Measurements from ENCODE around the gene LRIG2. TPM values are rescaled to one million over a fixed set of nuclear protein-coding genes. Genes with fewer than 3 reads are reported as not detected.

Gene LRIG2
- total and polyA plus RNA-seq, 9 of the 15 experiments (the other 6 are each of a cell fraction or from before 2014, with no cell fraction given) = 1.8 to 28.1 (median 11.5) TPM

DNA sequence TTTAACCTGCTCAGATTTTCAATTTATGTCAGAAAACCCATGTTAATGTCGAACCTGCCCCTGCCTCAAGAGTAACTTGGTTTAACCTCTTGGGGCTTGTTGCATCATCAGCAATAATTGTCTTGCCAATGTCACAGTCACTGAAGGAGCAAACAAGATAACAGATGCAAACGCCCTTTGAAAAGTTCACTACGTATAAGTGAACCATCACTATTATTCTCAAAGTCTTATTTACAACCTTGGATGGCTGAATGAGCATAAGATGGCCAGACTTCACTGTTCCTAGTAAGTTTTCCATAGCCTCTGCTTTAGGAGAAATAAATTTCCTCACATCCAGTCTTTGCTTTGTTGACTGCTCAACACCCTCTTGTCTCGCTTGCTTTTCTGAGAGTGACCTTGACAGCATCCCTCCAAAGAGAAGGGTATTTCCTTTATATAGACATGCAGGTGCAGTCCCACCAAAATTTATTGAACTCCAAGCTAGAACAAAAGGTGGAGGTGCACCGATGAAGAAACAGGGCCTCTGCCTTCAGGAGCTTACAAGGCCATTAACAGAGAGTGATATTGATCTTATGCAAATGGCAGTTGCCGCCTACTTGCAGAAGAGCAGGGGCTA, 749 bp upstream of the LRIG2 start (continued):
- TF ChIP-seq SNRNP70 (optimal IDR thresholded peaks at IDR 0.05; ENCODE audit: low read depth, low read length) (no peak), UBTF (IDR thresholded peaks at IDR 0.05; ENCODE audit: borderline replicate concordance in 1 of 2, low read depth in 2 of 2, low read length in 2 of 2) (0 out of 4 replicates have a peak, but pooled peaks of 1 of the 2 experiments have one; percentile 13), RBBP5 (IDR thresholded peaks at IDR 0.05; ENCODE audit: borderline replicate concordance, insufficient read depth, low read length, poor library complexity, severe bottlenecking) (peak; percentile 41), FOXA3 (CRISPR knock-in tag; conservative IDR thresholded peaks at IDR 0.05 in 1 of 2, IDR thresholded peaks at IDR 0.05 in 1 of 2) (peak; percentile 45 to 67; a peak in 3 of 4 replicates), ZNF354B (CRISPR knock-in tag; IDR thresholded peaks at IDR 0.05) (peak; percentile 26; the same call in 1 of the 2 replicates), POLR2AphosphoS2 (IDR thresholded peaks at IDR 0.05; ENCODE audit: low read length) (no peak), C11orf30 (IDR thresholded peaks at IDR 0.05; ENCODE audit: low read depth) (peak; percentile 98), MCM7 (IDR thresholded peaks at IDR 0.05) (no peak), ZNF431 (CRISPR knock-in tag; IDR thresholded peaks at IDR 0.05) (no peak), MIER1 (IDR thresholded peaks at IDR 0.05; ENCODE audit: low read depth) (no peak), ELF4 (CRISPR knock-in tag; IDR thresholded peaks at IDR 0.05) (0 out of 2 replicates have a peak, but pooled peaks have one; percentile 10), EHMT2 (IDR thresholded peaks at IDR 0.05) (peak; percentile 48; the same call in 1 of the 2 replicates), NRF1 (conservative IDR thresholded peaks at IDR 0.05 in 1 of 2, IDR thresholded peaks at IDR 0.05 in 1 of 2) (no peak), SMAD3 (CRISPR knock-in tag; conservative IDR thresholded peaks at IDR 0.05) (no peak), SRF (CRISPR knock-in tag; IDR thresholded peaks at IDR 0.05) (0 out of 4 replicates have a peak, but pooled peaks of 1 of the 2 experiments have one; percentile 29), SLC30A9 (CRISPR knock-in tag; IDR thresholded peaks at IDR 0.05) (no peak), E2F1 (CRISPR knock-in tag; IDR thresholded peaks at IDR 0.05) (0 out of 2 replicates have a peak, but pooled peaks have one; percentile 72), SNAPC5 (CRISPR knock-in tag; IDR thresholded peaks at IDR 0.05) (no peak), HLTF (IDR thresholded peaks at IDR 0.05) (0 out of 2 replicates have a peak, but pooled peaks have one; percentile 90), SAP30 (IDR thresholded peaks at IDR 0.05; ENCODE audit: borderline replicate concordance, insufficient read depth, low read depth, low read length, poor library complexity, severe bottlenecking) (no peak), ZNF23 (CRISPR knock-in tag; IDR thresholded peaks at IDR 0.05) (0 out of 2 replicates have a peak, but pooled peaks have one; percentile 43), JUNB (CRISPR knock-in tag; conservative IDR thresholded peaks at IDR 0.05) (no peak), TAF7 (tag; IDR thresholded peaks at IDR 0.05) (peak; percentile 31; the same call in 1 of the 2 replicates)
- TF ChIP-seq, protein P1, sequence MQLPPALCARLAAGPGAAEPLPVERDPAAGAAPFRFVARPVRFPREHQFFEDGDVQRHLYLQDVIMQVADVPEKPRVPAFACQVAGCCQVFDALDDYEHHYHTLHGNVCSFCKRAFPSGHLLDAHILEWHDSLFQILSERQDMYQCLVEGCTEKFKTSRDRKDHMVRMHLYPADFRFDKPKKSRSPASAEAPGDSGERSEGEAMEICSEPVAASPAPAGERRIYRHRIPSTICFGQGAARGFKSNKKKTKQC (CRISPR knock-in tag; IDR thresholded peaks at IDR 0.05) = no peak
